LNCaP clone FGC (cell line): ENCODE data around the gene METTL24.
"Not testable (repeated sequence)": the region's sequence is repeated elsewhere in the genome, so short reads cannot be mapped to it uniquely, and the experiment has no call there.

Experiments used
- DNase-seq: peaks from one replicate; pipeline ENCODE4 v3.0.0-alpha.2; 2011; ENCODE audit warnings: low read depth
- H3K4me3 ChIP-seq: 2 replicates; pipeline ENCODE4 v1.5.1; 2011; ENCODE audit warnings: mild to moderate bottlenecking, low read depth, low read length, control low read depth
- TF ChIP-seq, protein P1 (sequence below): IDR thresholded peaks from 2 replicates; pipeline ENCODE4 v1.5.1; 2012; ENCODE audit warnings: mild to moderate bottlenecking; ENCODE audit not compliant: control insufficient read depth, insufficient read depth; ENCODE audit errors: extremely low read depth

Gene METTL24

DNA sequence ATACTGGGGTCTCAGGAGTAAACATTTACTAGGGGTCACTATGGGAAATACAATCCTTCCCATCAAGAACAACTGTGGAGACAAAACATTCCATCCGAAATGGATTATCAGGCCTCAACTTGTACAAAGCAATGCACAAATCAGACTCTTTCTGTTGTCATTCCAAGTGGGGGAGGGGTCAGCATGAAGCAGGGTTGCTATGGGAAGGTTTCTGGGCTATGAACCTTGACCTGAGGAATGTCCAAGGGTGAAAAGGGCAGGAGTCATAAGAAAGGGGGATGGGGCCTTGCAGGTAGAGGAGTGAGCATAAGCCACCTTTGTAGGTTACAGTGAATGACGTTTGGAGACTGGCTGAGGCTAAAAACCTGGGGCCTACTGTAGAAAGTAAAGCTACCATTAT lies 3.1 kb downstream of the METTL24 start:
- TF ChIP-seq, protein P1, sequence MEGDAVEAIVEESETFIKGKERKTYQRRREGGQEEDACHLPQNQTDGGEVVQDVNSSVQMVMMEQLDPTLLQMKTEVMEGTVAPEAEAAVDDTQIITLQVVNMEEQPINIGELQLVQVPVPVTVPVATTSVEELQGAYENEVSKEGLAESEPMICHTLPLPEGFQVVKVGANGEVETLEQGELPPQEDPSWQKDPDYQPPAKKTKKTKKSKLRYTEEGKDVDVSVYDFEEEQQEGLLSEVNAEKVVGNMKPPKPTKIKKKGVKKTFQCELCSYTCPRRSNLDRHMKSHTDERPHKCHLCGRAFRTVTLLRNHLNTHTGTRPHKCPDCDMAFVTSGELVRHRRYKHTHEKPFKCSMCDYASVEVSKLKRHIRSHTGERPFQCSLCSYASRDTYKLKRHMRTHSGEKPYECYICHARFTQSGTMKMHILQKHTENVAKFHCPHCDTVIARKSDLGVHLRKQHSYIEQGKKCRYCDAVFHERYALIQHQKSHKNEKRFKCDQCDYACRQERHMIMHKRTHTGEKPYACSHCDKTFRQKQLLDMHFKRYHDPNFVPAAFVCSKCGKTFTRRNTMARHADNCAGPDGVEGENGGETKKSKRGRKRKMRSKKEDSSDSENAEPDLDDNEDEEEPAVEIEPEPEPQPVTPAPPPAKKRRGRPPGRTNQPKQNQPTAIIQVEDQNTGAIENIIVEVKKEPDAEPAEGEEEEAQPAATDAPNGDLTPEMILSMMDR = no peak
- H3K4me3 ChIP-seq = no peak overlapping the region
- DNase-seq = no peak

DNA sequence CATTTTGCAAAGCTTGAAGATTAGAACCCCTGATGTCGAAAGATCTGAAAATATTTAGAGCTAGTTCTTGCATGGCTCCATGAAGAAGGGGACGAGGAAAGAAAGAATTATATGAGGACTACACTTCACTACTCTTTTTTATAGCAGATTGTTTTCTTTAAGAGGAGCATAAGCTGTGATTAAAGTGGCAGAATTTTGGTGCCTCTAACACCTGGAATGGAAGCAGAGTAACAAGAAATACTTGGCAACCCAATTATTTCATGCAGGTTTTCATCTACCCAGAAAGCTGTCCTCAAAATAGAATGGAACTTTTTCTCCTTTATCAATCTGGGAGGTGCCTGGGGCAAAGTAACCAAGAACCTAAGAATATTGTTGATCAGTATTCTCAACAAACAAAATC lies 4.0 kb downstream of the METTL24 start:
- TF ChIP-seq, protein P1 = no peak
- no peak overlapping the region for H3K4me3 ChIP-seq
- DNase-seq = no peak

DNA sequence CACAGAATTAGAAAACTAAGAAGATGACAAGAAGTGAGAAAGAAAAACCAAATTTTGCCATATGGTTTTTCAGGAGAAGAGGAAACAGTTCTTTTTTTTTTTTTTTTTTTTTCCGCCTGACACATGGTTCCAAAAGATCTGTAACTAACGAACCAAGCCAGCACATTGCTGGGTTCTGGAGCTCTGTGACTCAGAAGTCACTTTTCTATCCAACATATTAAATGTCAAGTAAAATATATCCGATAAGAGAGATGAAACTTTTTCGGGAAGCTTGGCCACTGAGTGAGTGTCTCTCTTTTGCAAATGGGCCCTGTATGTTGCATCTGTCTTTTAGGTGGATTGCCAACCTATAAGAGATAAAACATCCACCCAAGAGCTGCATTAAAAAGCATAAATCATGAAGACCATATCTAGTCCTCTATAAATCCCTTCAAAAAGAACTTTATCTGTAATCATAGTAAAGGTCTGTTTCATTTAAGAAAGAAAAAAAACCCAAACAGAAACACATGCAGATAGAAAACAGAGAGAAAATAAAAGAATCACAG lies 4.6 kb downstream of the METTL24 start:
- TF ChIP-seq, protein P1 = no peak
- no peak overlapping the region for H3K4me3 ChIP-seq
- no peak for DNase-seq

DNA sequence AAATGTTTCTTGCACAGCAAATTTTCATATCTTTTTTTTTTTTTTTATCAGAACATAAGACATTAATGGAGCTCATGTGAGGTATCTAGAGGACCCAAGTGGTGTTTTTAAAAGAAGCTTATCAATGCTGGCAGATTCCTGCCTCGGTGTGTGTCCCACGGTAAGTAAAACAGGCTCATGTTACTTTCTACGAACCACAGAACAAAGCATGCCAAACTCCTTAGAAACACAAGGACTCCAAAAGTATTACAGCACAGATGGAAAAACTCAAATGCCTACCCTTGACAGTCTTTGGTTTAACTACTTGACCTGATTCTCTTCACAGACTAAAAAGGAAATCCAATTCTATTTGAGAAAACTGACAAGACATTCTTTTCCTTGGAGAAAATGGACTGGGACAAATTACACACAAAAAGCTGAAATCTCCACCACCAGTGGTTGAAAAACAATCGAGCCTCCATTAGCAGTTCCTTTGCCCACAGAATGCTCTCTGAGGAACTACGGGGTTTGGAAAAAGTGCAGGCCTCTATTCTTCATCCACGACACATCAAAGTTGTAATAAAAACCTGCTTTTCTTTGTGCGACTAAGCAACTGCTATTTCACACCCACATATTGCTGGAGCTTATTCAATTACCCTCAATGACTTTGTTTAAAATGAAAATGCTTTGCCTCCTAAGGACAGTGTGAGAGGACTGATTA lies 5.4 kb downstream of the METTL24 start:
- DNase-seq = no peak
- TF ChIP-seq, protein P1 = no peak
- no peak overlapping the region for H3K4me3 ChIP-seq

DNA sequence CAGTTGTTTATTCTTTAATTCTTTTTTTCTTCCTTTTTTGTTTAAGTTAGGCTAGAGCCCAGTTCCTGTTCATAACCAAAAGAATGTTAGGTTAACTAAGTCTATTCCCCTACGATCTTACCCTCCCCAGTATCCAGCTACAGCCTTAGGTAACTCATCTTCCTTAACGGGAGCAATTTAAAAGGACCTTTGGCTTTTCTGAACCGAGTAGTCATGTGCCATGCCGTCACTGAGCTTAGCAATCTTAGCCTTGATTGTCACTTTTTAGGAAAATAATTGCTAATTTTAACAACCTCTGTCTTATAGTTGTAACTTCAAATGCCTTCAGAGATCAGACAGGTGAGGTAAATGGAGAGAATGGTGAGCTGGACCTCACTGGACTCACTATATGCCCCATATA lies 6.2 kb downstream of the METTL24 start:
- DNase-seq = no peak
- TF ChIP-seq, protein P1 = no peak

DNA sequence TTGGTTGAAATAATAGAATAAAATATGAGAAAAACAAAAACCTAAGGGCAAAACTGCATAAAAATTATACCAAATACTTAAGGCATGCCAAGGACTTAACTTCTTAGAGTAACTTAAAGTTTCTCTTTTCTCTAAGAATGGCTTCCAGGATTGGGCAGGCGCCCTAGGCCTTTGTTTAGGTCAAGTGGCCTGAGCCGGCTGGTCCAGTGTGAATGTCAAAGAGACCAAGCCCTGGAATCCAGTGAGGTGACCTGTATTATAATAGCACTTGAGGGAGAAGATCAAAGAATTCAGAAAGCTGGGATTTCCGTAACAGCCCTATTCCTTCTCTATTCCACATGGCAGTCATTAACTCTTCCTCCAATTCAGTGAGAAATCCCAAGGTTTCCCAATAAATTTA lies 6.6 kb downstream of the METTL24 start:
- DNase-seq = no peak
- H3K4me3 ChIP-seq = no peak overlapping the region
- TF ChIP-seq, protein P1 = no peak

More for the DNA sequence above, 6.2 kb downstream of the METTL24 start:
- no peak overlapping the region for H3K4me3 ChIP-seq

DNA sequence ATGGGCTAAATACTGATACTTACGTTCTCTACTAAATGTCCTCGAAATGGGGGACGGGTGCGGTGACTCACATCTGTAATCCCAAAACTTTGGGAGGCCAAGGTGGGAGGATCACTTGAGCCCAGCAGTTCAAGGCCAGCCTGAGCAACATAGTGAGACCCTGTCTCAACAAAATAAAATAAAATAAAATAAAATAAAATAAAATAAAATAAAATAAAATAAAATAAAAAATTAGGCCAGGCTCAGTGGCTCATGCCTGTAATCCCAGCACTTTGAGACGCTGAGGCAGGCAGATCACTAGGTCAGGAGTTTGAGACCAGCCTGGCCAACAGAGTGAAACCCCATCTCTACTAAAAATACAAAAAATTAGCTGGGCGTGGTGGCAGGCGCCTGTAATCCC lies 7.6 kb downstream of the METTL24 start:
- H3K4me3 ChIP-seq, DNase-seq: not testable (repeated sequence)
